AG04449 (cell line): ENCODE measurements around the gene PPP1R16B.

Source experiments
- CTCF ChIA-PET: fragments of 350-600 bp; formaldehyde crosslinking; extraction: SDS; loops from one replicate; lab custom pipeline; 2021; ENCODE audit warnings: antibody characterized with exemption; lab: Yijun Ruan, JAX
- POLR2A ChIA-PET: fragments of 400-600, 350-600 bp; formaldehyde crosslinking; extraction: SDS; loops from one replicate; lab custom pipeline; 2020; ENCODE audit warnings: antibody characterized with exemption, inconsistent platforms; lab: Yijun Ruan, JAX
- DNase-seq: peaks from one replicate; pipeline ENCODE4 v3.0.0-alpha.2; 2010; ENCODE audit warnings: low read depth, low spot score
- H3K4me3 ChIP-seq: 2 replicates; pipeline ENCODE4 v1.5.1; 2011; ENCODE audit warnings: low read depth, mild to moderate bottlenecking, control low read depth, low read length
- CTCF ChIP-seq: IDR thresholded peaks from one replicate; pipeline ENCODE4 v1.5.1; 2011; ENCODE audit warnings: mild to moderate bottlenecking, moderate library complexity, low read length, control low read depth, inconsistent platforms; ENCODE audit not compliant: insufficient read depth; ENCODE audit errors: missing control alignments

The PPP1R16B gene

GRCh38 chr20:38863024-38863851 lies 57.7 kb downstream of the PPP1R16B start:
- H3K4me3 ChIP-seq, result no peak overlapping the region
- no peak for TF ChIP-seq CTCF
- ChIA-PET CTCF (no interaction called here), POLR2A (no interaction called here)
- DNase-seq, result no peak

- POLR2A ChIA-PET, result no interaction called here
- no peak for TF ChIP-seq CTCF
- CTCF ChIA-PET, result no interaction called here
- no peak overlapping the region for H3K4me3 ChIP-seq
- no peak for DNase-seq
Measured at GRCh38 chr20:38864662-38865061, 59.2 kb downstream of the PPP1R16B start.

- no peak for DNase-seq
- CTCF ChIA-PET, result interaction anchor here (1.1 to 2.4 kb wide), 3 partner anchors 9 to 207 kb away, joined by 3 to 10 read pairs (median 4); no protein-coding TSS in a partner anchor
- POLR2A ChIA-PET, result no interaction called here
- no peak for TF ChIP-seq CTCF
- H3K4me3 ChIP-seq, result no peak overlapping the region
Measured at GRCh38 chr20:38866265-38867061, 61.0 kb downstream of the PPP1R16B start.

DNA sequence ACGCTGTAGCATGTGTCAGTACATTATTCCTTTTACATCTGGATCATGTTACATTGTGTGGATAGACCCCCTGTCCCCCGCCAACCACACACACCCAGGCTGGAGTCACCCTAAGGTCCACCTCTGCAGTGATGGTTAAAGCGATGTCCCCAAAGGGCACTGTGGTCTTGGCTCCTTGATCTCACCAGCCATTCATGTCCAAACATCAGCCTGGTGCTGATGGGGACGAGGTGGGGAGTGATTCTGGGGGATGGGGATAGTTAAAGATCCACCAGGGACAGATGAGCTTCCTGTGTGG lies 61.5 kb downstream of the PPP1R16B start:
- no peak for TF ChIP-seq CTCF
- H3K4me3 ChIP-seq, result no peak overlapping the region
- ChIA-PET CTCF (interaction anchor here (1.7 to 2.4 kb wide), 2 partner anchors 26 to 207 kb away, joined by 4 to 10 read pairs; no protein-coding TSS in a partner anchor), POLR2A (no interaction called here)
- DNase-seq, result no peak

- ChIA-PET POLR2A (no interaction called here), CTCF (no interaction called here)
- no peak for TF ChIP-seq CTCF
- no peak overlapping the region for H3K4me3 ChIP-seq
- no peak for DNase-seq
Measured at GRCh38 chr20:38870733-38871559, 65.4 kb downstream of the PPP1R16B start.

- no peak overlapping the region for H3K4me3 ChIP-seq
- DNase-seq, result no peak
- no peak for TF ChIP-seq CTCF
- ChIA-PET CTCF (no interaction called here), POLR2A (no interaction called here)
Measured at GRCh38 chr20:38871560-38871953, 66.1 kb downstream of the PPP1R16B start.
